SK-N-SH treated with all-trans-retinoic acid at 6 μM for 48 hours (cell line): Measurements from ENCODE around the gene ISL1.

Experiments used
- BACH2 ChIP-seq: fragments of 250-450 bp; sonication (Bioruptor Pico); IDR thresholded peaks from 2 replicates; pipeline ENCODE4 v1.9.0; 2021; ENCODE audit warnings: mild to moderate bottlenecking, borderline replicate concordance
- CREB5 ChIP-seq: fragments of 250-450 bp; sonication (Bioruptor Pico); IDR thresholded peaks from 2 replicates; pipeline ENCODE4 v1.5.1; 2020; ENCODE audit warnings: low read depth, mild to moderate bottlenecking, moderate library complexity
- CSRNP3 ChIP-seq: fragments of 250-450 bp; sonication (Bioruptor Pico); IDR thresholded peaks from 2 replicates; pipeline ENCODE4 v1.5.1; 2021; ENCODE audit warnings: mild to moderate bottlenecking, moderate library complexity
- PATZ1 ChIP-seq: fragments of 250-450 bp; sonication (Bioruptor Pico); IDR thresholded peaks from 2 replicates; pipeline ENCODE4 v1.8.0; 2020; ENCODE audit warnings: mild to moderate bottlenecking, moderate library complexity, borderline replicate concordance
- POU6F1 ChIP-seq: fragments of 250-450 bp; sonication (Bioruptor Pico); IDR thresholded peaks from 2 replicates; pipeline ENCODE4 v1.8.0; 2021; ENCODE audit warnings: low read depth, mild to moderate bottlenecking, moderate library complexity, borderline replicate concordance
- RARB ChIP-seq: fragments of 250-450 bp; sonication (Bioruptor Pico); IDR thresholded peaks from 2 replicates; pipeline ENCODE4 v1.8.0; 2021; ENCODE audit warnings: mild to moderate bottlenecking, moderate library complexity
- TOX ChIP-seq: fragments of 250-450 bp; sonication (Bioruptor Pico); IDR thresholded peaks from 2 replicates; pipeline ENCODE4 v1.8.0; 2021; ENCODE audit warnings: mild to moderate bottlenecking, moderate library complexity, borderline replicate concordance
- ZFP30 ChIP-seq: fragments of 450-650 bp; formaldehyde crosslinking; IDR thresholded peaks from 2 replicates; pipeline ENCODE4 v1.5.0; 2022; ENCODE audit warnings: mild to moderate bottlenecking, moderate library complexity
- ZNF70 ChIP-seq: fragments of 450-650 bp; formaldehyde crosslinking; IDR thresholded peaks from 2 replicates; pipeline ENCODE4 v1.5.0; 2020; ENCODE audit warnings: mild to moderate bottlenecking, moderate library complexity

- TF ChIP-seq CREB5 (CRISPR knock-in tag) (no peak), ZNF70 (CRISPR knock-in tag) (no peak), PATZ1 (CRISPR knock-in tag) (no peak), TOX (CRISPR knock-in tag) (no peak), RARB (CRISPR knock-in tag) (no peak), ZFP30 (CRISPR knock-in tag) (no peak), BACH2 (CRISPR knock-in tag) (no peak), POU6F1 (CRISPR knock-in tag) (no peak), CSRNP3 (CRISPR knock-in tag) (no peak)
These were observed 32.9 kb downstream of the ISL1 start for GRCh38 chr5:51416149-51416548.
